Osteoblast (primary cell): ENCODE results near the gene ZFPL1. TPM values are rescaled to one million over a fixed set of nuclear protein-coding genes. Genes with fewer than 3 reads are reported as not detected.

Experiments
- DNase-seq: peaks from one replicate; pipeline ENCODE4 v3.0.0; 2011; ENCODE audit warnings: low spot score, mixed read lengths; ENCODE audit not compliant: insufficient read length; ENCODE audit errors: missing footprints
- H2AFZ ChIP-seq: 2 replicates; pipeline ENCODE4 v1.6.0; 2011; ENCODE audit warnings: mild to moderate bottlenecking, low read length
- H3K27ac ChIP-seq: 2 replicates; pipeline ENCODE4 v1.5.1; 2011; ENCODE audit warnings: mild to moderate bottlenecking, low read depth, low read length, moderate library complexity
- H3K27me3 ChIP-seq: 2 replicates; pipeline ENCODE4 v1.6.0; 2012; ENCODE audit warnings: mild to moderate bottlenecking, control low read depth, inconsistent platforms, low read length, moderate library complexity; ENCODE audit not compliant: insufficient read depth
- H3K36me3 ChIP-seq: 2 replicates; pipeline ENCODE4 v1.5.1; 2011; ENCODE audit warnings: mild to moderate bottlenecking, low read length, control low read depth, moderate library complexity; ENCODE audit not compliant: insufficient read depth
- H3K4me1 ChIP-seq: 2 replicates; pipeline ENCODE4 v1.5.1; 2011; ENCODE audit warnings: mild to moderate bottlenecking, low read length, control low read depth, moderate library complexity; ENCODE audit not compliant: insufficient read depth
- H3K4me2 ChIP-seq: 2 replicates; pipeline ENCODE4 v1.6.0; 2011; ENCODE audit warnings: mild to moderate bottlenecking, low read length; ENCODE audit not compliant: insufficient read depth
- H3K4me3 ChIP-seq: fragments of 200-600 bp; sonication (generic); 3 replicates; pipeline ENCODE4 v1.5.1; 2012; ENCODE audit warnings: mild to moderate bottlenecking, low read length, inconsistent platforms; ENCODE audit not compliant: insufficient read depth
- H3K79me2 ChIP-seq: 2 replicates; pipeline ENCODE4 v1.6.0; 2012; ENCODE audit warnings: mild to moderate bottlenecking, low read length, control low read depth, inconsistent platforms; ENCODE audit not compliant: insufficient read depth
- H3K9me3 ChIP-seq: 2 replicates; pipeline ENCODE4 v1.5.1; 2011; ENCODE audit warnings: low read depth, low read length, control low read depth
- H4K20me1 ChIP-seq: 2 replicates; pipeline ENCODE4 v1.6.0; 2012; ENCODE audit warnings: mild to moderate bottlenecking, low read length, control low read depth; ENCODE audit not compliant: insufficient read depth
- CTCF ChIP-seq: IDR thresholded peaks from 2 replicates; pipeline ENCODE4 v1.5.1; 2011; ENCODE audit warnings: mild to moderate bottlenecking, low read depth, low read length, moderate library complexity; ENCODE audit errors: extremely low read depth
- total RNA-seq: library from RNA; depleted of rRNA; stranded (reverse); fragments of >200 nt; gene quantifications from 2 replicates; pipeline ENCODE4 v1.2.3, GENCODE V29; 2012

Gene ZFPL1
- total RNA-seq, 1 donor: 39.4 TPM

GRCh38 chr11:65058012-65058411 lies 26.0 kb upstream of the ZFPL1 start:
- no peaks in the 10 kb centered on the region for H3K36me3 ChIP-seq
- no peaks in the 10 kb centered on the region for H4K20me1 ChIP-seq
- peaks cover 9% of the 10 kb centered on the region for H3K27me3 ChIP-seq
- no peak for TF ChIP-seq CTCF
- no peak overlapping the region for H3K27ac ChIP-seq
- no peak overlapping the region for H2AFZ ChIP-seq
- no peaks in the 10 kb centered on the region for H3K4me1 ChIP-seq
- no peak overlapping the region for H3K4me3 ChIP-seq
- DNase-seq: peak; percentile 23
- no peaks in the 10 kb centered on the region for H3K79me2 ChIP-seq
- H3K4me2 ChIP-seq: no peak overlapping the region
- H3K9me3 ChIP-seq: no peaks in the 10 kb centered on the region

- H3K9me3 ChIP-seq: no peaks in the 10 kb centered on the region
- H3K4me2 ChIP-seq: no peak within 1 kb of the TSS
- no peaks in the 10 kb centered on the region for H3K36me3 ChIP-seq
- peaks cover 9% of the 10 kb centered on the region for H3K27me3 ChIP-seq
- H3K4me3 ChIP-seq: no peak within 1 kb of the TSS
- no peaks in the 10 kb centered on the region for H3K79me2 ChIP-seq
- peak; percentile 62 for DNase-seq
- no peak for TF ChIP-seq CTCF
- no peaks in the 10 kb centered on the region for H3K4me1 ChIP-seq
- H3K27ac ChIP-seq: no peak within 1 kb of the TSS
- no peak within 1 kb of the TSS for H2AFZ ChIP-seq
- H4K20me1 ChIP-seq: no peaks in the 10 kb centered on the region
Observed at GRCh38 chr11:65058419-65059054, 25.5 kb upstream of the ZFPL1 start, which contains the start of gene NAALADL1. TSS of gene NAALADL1 (minus strand) at chr11:65058553. CDS start at chr11:65058521, 32 bp downstream.

- Histone ChIP-seq H3K4me2 (no peak overlapping the region), H3K79me2 (no peaks in the 10 kb centered on the region), H2AFZ (no peak overlapping the region), H3K36me3 (no peaks in the 10 kb centered on the region), H3K4me1 (no peaks in the 10 kb centered on the region), H3K27me3 (peaks cover 5% of the 10 kb centered on the region), H3K27ac (no peak overlapping the region), H3K9me3 (no peaks in the 10 kb centered on the region), H3K4me3 (no peak overlapping the region), H4K20me1 (no peaks in the 10 kb centered on the region)
- DNase-seq: peak; percentile 42
- no peak for TF ChIP-seq CTCF
Observed at GRCh38 chr11:65059523-65059922, 24.5 kb upstream of the ZFPL1 start.

GRCh38 chr11:65059959-65060824 lies 23.8 kb upstream of the ZFPL1 start:
- no peak overlapping the region for H3K4me3 ChIP-seq

More at GRCh38 chr11:65059959-65060824, 23.8 kb upstream of the ZFPL1 start:
- Histone ChIP-seq H3K9me3 (no peaks in the 10 kb centered on the region), H3K27ac (no peak overlapping the region), H3K36me3 (no peaks in the 10 kb centered on the region), H3K27me3 (peaks cover 3% of the 10 kb centered on the region), H3K4me1 (no peaks in the 10 kb centered on the region), H4K20me1 (no peaks in the 10 kb centered on the region), H2AFZ (no peak overlapping the region), H3K4me2 (no peak overlapping the region), H3K79me2 (no peaks in the 10 kb centered on the region)
- peak; percentile 69 for DNase-seq
- no peak for TF ChIP-seq CTCF
